Loucy (cell line): ENCODE measurements around the gene NUP214.

Experiments used
- CTCF ChIP-seq: fragments of 200-600 bp; sonication (generic); conservative IDR thresholded peaks from 2 replicates; pipeline ENCODE4 v1.5.1; 2014; ENCODE audit warnings: mild to moderate bottlenecking, antibody characterized with exemption, low read length
- EZH2phosphoT487 ChIP-seq: fragments of 200-600 bp; IDR thresholded peaks from 2 replicates; pipeline ENCODE4 v1.6.1; 2018; ENCODE audit warnings: antibody characterized with exemption, mild to moderate bottlenecking, moderate library complexity, borderline replicate concordance

- no peak for TF ChIP-seq CTCF
- no peak for TF ChIP-seq EZH2phosphoT487
Observed at GRCh38 chr9:131096269-131097125, 28.9 kb upstream of the NUP214 start, which contains the start of gene AIF1L.
